ENCODE measurements around the gene ITCH.

Gene ITCH

GRCh38 chr20:34560141-34560523 is 197.1 kb downstream of the ITCH start:
- no peak for DNase-seq

GRCh38 chr20:34560614-34561013 is 197.5 kb downstream of the ITCH start:
- DNase-seq = no peak

All from NCI-H2029 treated with DMSO at 0.1 percent for 48 hours (cell line).